Transverse colon (tissue), 4 donors: ENCODE measurements around the gene CRACDL. TPM values are rescaled to one million over a fixed set of nuclear protein-coding genes. Genes with fewer than 3 reads are reported as not detected.

Experiments used
- DNase-seq: peaks from one replicate; pipeline ENCODE4 v3.0.0-alpha.2; 2019
- H3K27ac ChIP-seq, 4 donors: fragments of 200-600 bp; sonication (generic); 2 replicates each; pipeline ENCODE4 v1.5.1; 2016 to 2018; ENCODE audit warnings: inconsistent platforms in 4 of 4
- H3K27me3 ChIP-seq: fragments of 200-600 bp; sonication (generic); 2 replicates; pipeline ENCODE4 v1.5.1; 2017; ENCODE audit warnings: inconsistent platforms
- H3K36me3 ChIP-seq, 4 donors: fragments of 200-600 bp; sonication (generic); 2 replicates each; pipeline ENCODE4 v1.5.1; 2017 to 2019; ENCODE audit warnings: inconsistent platforms in 4 of 4
- H3K4me1 ChIP-seq, 4 donors: fragments of 200-600 bp; sonication (generic); 2 replicates each; pipeline ENCODE4 v1.5.1; 2017 to 2020; ENCODE audit warnings: inconsistent platforms in 4 of 4
- H3K4me3 ChIP-seq, 4 donors: fragments of 200-600 bp; sonication (generic); 1 replicate in 1 of 4; 2 replicates in 3 of 4; pipeline versions ENCODE4 v1.5.1 to v1.6.1; 2017 to 2019; ENCODE audit warnings: inconsistent platforms in 4 of 4
- H3K9me3 ChIP-seq, 2 donors: fragments of 200-600 bp; sonication (generic); 2 replicates each; pipeline ENCODE4 v1.5.1; 2017 to 2019; ENCODE audit warnings: inconsistent platforms in 2 of 2
- CTCF ChIP-seq, 5 experiments: fragments of 200-600 bp in 3 of 5; fragments of 450-650 bp in 2 of 5; sonication (generic) in 3 of 5; IDR thresholded peaks; 1 replicate in 2 of 5; 2 replicates in 3 of 5; pipeline ENCODE4 v1.5.1; 2016 to 2017; ENCODE audit warnings: antibody characterized with exemption in 5 of 5, inconsistent platforms in 3 of 5, mild to moderate bottlenecking in 2 of 5, moderate library complexity in 1 of 5
- EP300 ChIP-seq: sonication (generic); formaldehyde crosslinking; IDR thresholded peaks from one replicate; pipeline ENCODE4 v1.6.1; 2017; ENCODE audit warnings: antibody characterized with exemption, low read depth
- POLR2A ChIP-seq: fragments of 450-650 bp; IDR thresholded peaks from one replicate; pipeline ENCODE4 v1.6.1; 2016; ENCODE audit warnings: antibody characterized with exemption, mild to moderate bottlenecking, moderate library complexity
- POLR2AphosphoS5 ChIP-seq, 3 donors: sonication (generic); formaldehyde crosslinking; IDR thresholded peaks; one replicate each; pipeline ENCODE4 v1.6.1; 2016; ENCODE audit warnings: antibody characterized with exemption in 3 of 3
- WGBS, 2 donors: methylation state at CpG; one replicate each; pipeline ENCODE4 v1.1.5; 2018; ENCODE audit warnings: low coverage in 1 of 2; 5-methylcytosine and 5-hydroxymethylcytosine counted together
- in situ Hi-C, 4 donors: fragments of 200-750 bp; cut with MboI; loops; one replicate each; pipeline versions ENCODE4 v1.15.0 to v1.15.1; 2017; ENCODE audit warnings: low sequenced_read_pairs in 3 of 4, low pct_ligation_motif_present in 1 of 4, low pct_unique_long_range_greater_than_20kb in 1 of 4
- intact Hi-C: fragments of 100-400 bp; cut with DNase I; formaldehyde crosslinking; loops from one replicate; pipeline ENCODE4 v1.15.1; 2023; ENCODE audit warnings: low total_unique reads
- total RNA-seq, 4 donors: library from RNA; depleted of rRNA; stranded (reverse); fragments of >200 nt; gene quantifications; one replicate each; pipeline ENCODE4 v1.1.0, GENCODE V29; 2016

Gene CRACDL
- total RNA-seq, 4 donors from 2014 or later: 15.1 to 21.3 (median 16.9) TPM

GRCh38 chr2:98804736-98805135 is 131.3 kb downstream of the CRACDL start:
- TF ChIP-seq CTCF (IDR thresholded peaks at IDR 0.05): no peak
- no peak for TF ChIP-seq POLR2A
- no peak for TF ChIP-seq EP300
- no peak for TF ChIP-seq POLR2AphosphoS5 (IDR thresholded peaks at IDR 0.05)
- Histone ChIP-seq H3K4me1 (peaks cover 0 to 11% (median 0%) of the 10 kb centered on the region in 4 donors), H3K9me3 (no peaks in the 10 kb centered on the region), H3K36me3 (no peaks in the 10 kb centered on the region), H3K27me3 (no peaks in the 10 kb centered on the region), H3K4me3 (no peak overlapping the region), H3K27ac (no peak overlapping the region)
- intact Hi-C loops (loop anchor here (5.0 kb wide), 1 partner anchor 72 kb away; the partner anchor contains the start of gene MGAT4A), in situ Hi-C loops (no loop called here)
- 98 to 100% methylated on average over 2 to 3 of the region's 3 CpGs for whole genome bisulfite sequencing, 2 donors
- no peak for DNase-seq

- Histone ChIP-seq H3K27me3 (no peaks in the 10 kb centered on the region), H3K4me3 (no peak overlapping the region), H3K4me1 (peaks cover 0 to 11% (median 0%) of the 10 kb centered on the region in 4 donors), H3K27ac (no peak overlapping the region), H3K9me3 (no peaks in the 10 kb centered on the region), H3K36me3 (no peaks in the 10 kb centered on the region)
- intact Hi-C loops (no loop called here), in situ Hi-C loops (no loop called here)
- TF ChIP-seq POLR2A (no peak), POLR2AphosphoS5 (IDR thresholded peaks at IDR 0.05) (no peak), CTCF (IDR thresholded peaks at IDR 0.05) (no peak)
- DNase-seq: no peak
- 95 to 100% methylated on average over 5 to 8 of the region's 8 CpGs for WGBS, 2 donors
Observed at GRCh38 chr2:98804265-98804650, 131.8 kb downstream of the CRACDL start.

- H3K27ac ChIP-seq: no peak overlapping the region
- TF ChIP-seq EP300: no peak
- TF ChIP-seq POLR2AphosphoS5 (IDR thresholded peaks at IDR 0.05): no peak
- no peak for TF ChIP-seq POLR2A
- TF ChIP-seq CTCF (IDR thresholded peaks at IDR 0.05): no peak
- DNase-seq: no peak
- WGBS, 2 donors: 91 to 92% methylated on average over 5 to 10 of the region's 10 CpGs
- H3K4me3 ChIP-seq: no peak overlapping the region
- in situ Hi-C loops (no loop called here), intact Hi-C loops (no loop called here)
- H3K4me1 ChIP-seq: peaks cover 0 to 11% (median 0%) of the 10 kb centered on the region in 4 donors
- H3K9me3 ChIP-seq: no peaks in the 10 kb centered on the region
- H3K36me3 ChIP-seq: no peaks in the 10 kb centered on the region
- no peaks in the 10 kb centered on the region for H3K27me3 ChIP-seq
Observed at GRCh38 chr2:98803405-98804264, 132.4 kb downstream of the CRACDL start.

GRCh38 chr2:98802344-98802743 is 133.7 kb downstream of the CRACDL start:
- WGBS, 2 donors: 86 to 97% methylated on average over 7 to 8 of the region's 8 CpGs
- TF ChIP-seq POLR2AphosphoS5 (IDR thresholded peaks at IDR 0.05) (no peak), CTCF (IDR thresholded peaks at IDR 0.05) (no peak), EP300 (no peak), POLR2A (no peak)
- in situ Hi-C loops: no loop called here
- H3K4me1 ChIP-seq: peaks cover 0 to 11% (median 0%) of the 10 kb centered on the region in 4 donors
- H3K9me3 ChIP-seq: no peaks in the 10 kb centered on the region
- no peaks in the 10 kb centered on the region for H3K27me3 ChIP-seq
- H3K4me3 ChIP-seq: no peak overlapping the region
- DNase-seq: no peak
- intact Hi-C loops: no loop called here
- no peak overlapping the region for H3K27ac ChIP-seq
- H3K36me3 ChIP-seq: no peaks in the 10 kb centered on the region
